Measurements from ENCODE around the gene SUCLG2. TPM values are rescaled to one million over a fixed set of nuclear protein-coding genes. Genes with fewer than 3 reads are reported as not detected.

SUCLG2 gene
- total RNA-seq, 1 experiment from 2014 or later = 59.4 TPM

- TF ChIP-seq EZH2 (IDR thresholded peaks at IDR 0.05; ENCODE audit: low read depth) = no peak
- no peak for TF ChIP-seq CTCF (conservative IDR thresholded peaks at IDR 0.05)
- H3K9me3 ChIP-seq (ENCODE audit: insufficient read depth, low read depth) = no peaks in the 10 kb centered on the region
- ChIA-PET CTCF (no interaction called here), POLR2A (ENCODE audit: unreplicated experiment) (no interaction called here)
- no peak overlapping the region for H3K4me3 ChIP-seq
- H2AFZ ChIP-seq = no peak overlapping the region
- no peaks in the 10 kb centered on the region for H4K20me1 ChIP-seq (ENCODE audit: insufficient read depth)
- H3K79me2 ChIP-seq (ENCODE audit: low read depth) = no peaks in the 10 kb centered on the region
- intact Hi-C loops (cut with micrococcal nuclease; ENCODE audit: unreplicated experiment) = no loop called here
- no peak overlapping the region for H3K4me2 ChIP-seq
- no peaks in the 10 kb centered on the region for H3K9me2 ChIP-seq (ENCODE audit: insufficient read depth)
- H3K27ac ChIP-seq = no peak overlapping the region
- H3K36me3 ChIP-seq (ENCODE audit: low read depth) = no peaks in the 10 kb centered on the region
- H3K4me1 ChIP-seq (replicated peaks; ENCODE audit: insufficient read depth) = no peaks in the 10 kb centered on the region
- BruUV-seq (replicated peaks) = no TSS peak
- no peaks in the 10 kb centered on the region for H3F3A ChIP-seq (ENCODE audit: insufficient read depth, low read depth)
- DNase-seq = no peak
- no peaks in the 10 kb centered on the region for H3K27me3 ChIP-seq (ENCODE audit: insufficient read depth, low read depth)
Observed at GRCh38 chr3:67685499-67685898, 31.1 kb upstream of the SUCLG2 start.

GRCh38 chr3:67684211-67684610 is 29.8 kb upstream of the SUCLG2 start:
- H2AFZ ChIP-seq = no peak overlapping the region
- H3K9me2 ChIP-seq (ENCODE audit: insufficient read depth) = no peaks in the 10 kb centered on the region
- H3K4me1 ChIP-seq (replicated peaks; ENCODE audit: insufficient read depth) = no peaks in the 10 kb centered on the region
- H3K9me3 ChIP-seq (ENCODE audit: insufficient read depth, low read depth) = no peaks in the 10 kb centered on the region
- no TSS peak for BruUV-seq (replicated peaks)
- H3K27ac ChIP-seq = no peak overlapping the region
- no peak overlapping the region for H3K4me3 ChIP-seq
- H3K79me2 ChIP-seq (ENCODE audit: low read depth) = no peaks in the 10 kb centered on the region
- DNase-seq = no peak
- ChIA-PET POLR2A (ENCODE audit: unreplicated experiment) (no interaction called here), CTCF (no interaction called here)
- intact Hi-C loops (cut with micrococcal nuclease; ENCODE audit: unreplicated experiment) = no loop called here
- TF ChIP-seq EZH2 (IDR thresholded peaks at IDR 0.05; ENCODE audit: low read depth) = no peak
- no peak for TF ChIP-seq CTCF (conservative IDR thresholded peaks at IDR 0.05)
- no peak overlapping the region for H3K4me2 ChIP-seq
- H3K36me3 ChIP-seq (ENCODE audit: low read depth) = no peaks in the 10 kb centered on the region
- H3K27me3 ChIP-seq (ENCODE audit: insufficient read depth, low read depth) = no peaks in the 10 kb centered on the region
- H4K20me1 ChIP-seq (ENCODE audit: insufficient read depth) = no peaks in the 10 kb centered on the region
- H3F3A ChIP-seq (ENCODE audit: insufficient read depth, low read depth) = no peaks in the 10 kb centered on the region

- Histone ChIP-seq H4K20me1 (ENCODE audit: insufficient read depth) (no peaks in the 10 kb centered on the region), H2AFZ (no peak overlapping the region), H3F3A (ENCODE audit: insufficient read depth, low read depth) (no peaks in the 10 kb centered on the region), H3K9me3 (ENCODE audit: insufficient read depth, low read depth) (no peaks in the 10 kb centered on the region), H3K36me3 (ENCODE audit: low read depth) (no peaks in the 10 kb centered on the region), H3K27ac (no peak overlapping the region), H3K4me1 (replicated peaks; ENCODE audit: insufficient read depth) (no peaks in the 10 kb centered on the region), H3K79me2 (ENCODE audit: low read depth) (no peaks in the 10 kb centered on the region), H3K27me3 (ENCODE audit: insufficient read depth, low read depth) (no peaks in the 10 kb centered on the region), H3K4me2 (no peak overlapping the region), H3K9me2 (ENCODE audit: insufficient read depth) (no peaks in the 10 kb centered on the region), H3K4me3 (no peak overlapping the region)
- no peak for TF ChIP-seq EZH2 (IDR thresholded peaks at IDR 0.05; ENCODE audit: low read depth)
- no peak for TF ChIP-seq CTCF (conservative IDR thresholded peaks at IDR 0.05)
- intact Hi-C loops (cut with micrococcal nuclease; ENCODE audit: unreplicated experiment) = no loop called here
- POLR2A ChIA-PET (ENCODE audit: unreplicated experiment) = no interaction called here
- CTCF ChIA-PET = no interaction called here
- no TSS peak for BruUV-seq (replicated peaks)
- no peak for DNase-seq
Observed at GRCh38 chr3:67683522-67683921, 29.1 kb upstream of the SUCLG2 start.
